Chondrocyte (in vitro differentiated cells): Measurements from ENCODE around the gene LRMDA. TPM values are rescaled to one million over a fixed set of nuclear protein-coding genes. Genes with fewer than 3 reads are reported as not detected.

Experiments
- DNase-seq: peaks from one replicate; pipeline ENCODE4 v3.0.0; 2021; ENCODE audit warnings: mixed read lengths, low spot score
- H3K27ac Mint-ChIP-seq: one replicate; pipeline ENCODE4 v1.8.0; 2021; ENCODE audit warnings: mild to moderate bottlenecking, moderate library complexity, mixed read lengths; ENCODE audit not compliant: unreplicated experiment
- H3K27me3 Mint-ChIP-seq: 2 replicates; pipeline ENCODE4 v1.8.0; 2021; ENCODE audit warnings: low read depth, mixed read lengths
- H3K36me3 Mint-ChIP-seq: 2 replicates; pipeline ENCODE4 v1.8.0; 2021; ENCODE audit warnings: low read depth, mixed read lengths
- H3K4me1 Mint-ChIP-seq: 2 replicates; pipeline ENCODE4 v1.8.0; 2021; ENCODE audit warnings: low read depth, mild to moderate bottlenecking, mixed read lengths
- H3K4me3 Mint-ChIP-seq: one replicate; pipeline ENCODE4 v1.8.0; 2021; ENCODE audit warnings: mild to moderate bottlenecking, moderate library complexity, mixed read lengths; ENCODE audit not compliant: unreplicated experiment
- H3K9me3 Mint-ChIP-seq: 2 replicates; pipeline ENCODE4 v1.8.0; 2021; ENCODE audit warnings: low read depth, mixed read lengths
- total RNA-seq: library from RNA; stranded (reverse); gene quantifications from 3 replicates; pipeline ENCODE4 v1.2.1, GENCODE V29; 2021
- TF ChIP-seq, protein P1 (sequence below): fragments of 200-600 bp; sonication (generic); IDR thresholded peaks from 2 replicates; pipeline ENCODE4 v1.5.0; 2021; ENCODE audit warnings: antibody characterized with exemption, mild to moderate bottlenecking, moderate library complexity

The LRMDA gene
- total RNA-seq, 1 donor from 2014 or later: 2.8 TPM

DNA sequence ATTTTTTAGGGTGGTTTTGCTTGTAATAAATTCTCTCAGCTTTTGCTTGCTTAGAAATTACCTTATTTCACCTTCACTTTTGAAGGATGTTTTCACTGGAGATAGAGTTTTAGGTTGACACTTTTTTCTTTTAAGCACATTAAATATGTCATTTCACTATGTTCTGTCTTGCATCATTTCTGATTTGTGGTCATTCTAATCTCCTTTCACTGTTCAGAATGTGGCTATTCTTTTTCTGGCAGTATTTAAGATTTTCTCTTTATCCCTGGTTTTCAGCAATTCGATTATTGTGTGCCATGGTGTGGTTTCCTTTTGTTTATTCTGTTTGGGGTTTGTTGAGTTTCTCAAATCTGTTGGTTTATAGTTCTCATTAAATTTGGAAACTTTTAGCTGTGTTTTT is 1140.6 kb downstream of the LRMDA start:
- DNase-seq: no peak
- Mint-ChIP-seq H3K9me3 (peaks cover 16% of the 10 kb centered on the region), H3K27ac (no peak overlapping the region), H3K4me3 (no peak overlapping the region), H3K36me3 (peaks cover 9% of the 10 kb centered on the region), H3K4me1 (peaks cover 8% of the 10 kb centered on the region), H3K27me3 (no peaks in the 10 kb centered on the region)
- TF ChIP-seq, protein P1, sequence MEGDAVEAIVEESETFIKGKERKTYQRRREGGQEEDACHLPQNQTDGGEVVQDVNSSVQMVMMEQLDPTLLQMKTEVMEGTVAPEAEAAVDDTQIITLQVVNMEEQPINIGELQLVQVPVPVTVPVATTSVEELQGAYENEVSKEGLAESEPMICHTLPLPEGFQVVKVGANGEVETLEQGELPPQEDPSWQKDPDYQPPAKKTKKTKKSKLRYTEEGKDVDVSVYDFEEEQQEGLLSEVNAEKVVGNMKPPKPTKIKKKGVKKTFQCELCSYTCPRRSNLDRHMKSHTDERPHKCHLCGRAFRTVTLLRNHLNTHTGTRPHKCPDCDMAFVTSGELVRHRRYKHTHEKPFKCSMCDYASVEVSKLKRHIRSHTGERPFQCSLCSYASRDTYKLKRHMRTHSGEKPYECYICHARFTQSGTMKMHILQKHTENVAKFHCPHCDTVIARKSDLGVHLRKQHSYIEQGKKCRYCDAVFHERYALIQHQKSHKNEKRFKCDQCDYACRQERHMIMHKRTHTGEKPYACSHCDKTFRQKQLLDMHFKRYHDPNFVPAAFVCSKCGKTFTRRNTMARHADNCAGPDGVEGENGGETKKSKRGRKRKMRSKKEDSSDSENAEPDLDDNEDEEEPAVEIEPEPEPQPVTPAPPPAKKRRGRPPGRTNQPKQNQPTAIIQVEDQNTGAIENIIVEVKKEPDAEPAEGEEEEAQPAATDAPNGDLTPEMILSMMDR: no peak

DNA sequence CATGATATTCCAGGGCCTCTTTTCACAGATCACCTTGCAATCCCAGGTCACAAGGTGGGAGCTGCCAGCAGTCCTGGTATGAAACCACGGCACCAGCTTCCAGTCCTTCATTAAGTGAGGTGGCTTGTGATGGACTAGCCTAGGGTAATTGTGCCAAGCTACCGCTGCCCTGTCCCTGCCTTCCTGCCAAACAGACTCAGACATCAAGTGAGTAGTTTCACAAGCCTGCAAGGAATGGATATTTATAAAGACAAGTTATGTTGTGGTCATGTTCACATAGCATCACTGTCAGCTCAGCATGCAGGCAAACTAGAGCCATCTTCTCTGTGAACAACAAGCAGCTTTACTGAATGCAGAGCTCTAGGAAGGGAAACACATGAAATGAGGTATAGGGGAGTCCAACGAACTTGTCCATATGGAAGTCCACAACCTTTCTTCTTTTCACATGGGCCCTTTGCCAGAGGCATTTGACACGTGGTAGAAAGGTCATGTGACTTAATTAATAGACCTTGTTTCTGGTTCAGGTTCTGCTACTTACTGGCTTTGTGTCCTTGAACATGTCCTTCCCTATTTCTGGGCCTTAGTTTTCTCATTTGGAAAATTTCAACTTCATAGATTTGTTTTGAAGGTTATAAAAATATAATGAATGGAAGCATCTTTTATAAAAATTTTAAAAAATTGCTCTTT is 1145.0 kb downstream of the LRMDA start:
- TF ChIP-seq, protein P1: no peak
- Mint-ChIP-seq H3K36me3 (peaks cover 9% of the 10 kb centered on the region), H3K27ac (no peak overlapping the region)

DNA sequence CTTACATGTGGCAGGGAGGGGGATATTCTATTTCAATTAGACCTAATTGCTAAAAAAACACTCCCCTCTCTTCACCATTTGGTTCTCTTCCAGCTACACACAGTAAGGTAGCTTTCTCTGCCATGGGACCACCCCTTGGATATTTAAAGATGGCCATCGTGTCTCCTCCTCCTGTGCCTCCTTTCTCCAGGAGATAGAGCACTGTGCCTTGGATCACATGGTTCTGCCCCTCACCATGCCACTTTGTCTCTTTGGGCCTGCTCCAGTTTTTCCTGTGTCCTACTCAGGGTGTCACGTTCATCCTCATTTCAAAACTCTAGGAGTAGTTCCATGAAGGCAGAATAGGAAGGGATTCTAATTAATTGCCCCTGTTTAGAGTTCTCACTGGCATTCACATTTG is 1146.0 kb downstream of the LRMDA start:
- peaks cover 20% of the 10 kb centered on the region for H3K4me1 Mint-ChIP-seq
- peaks cover 19% of the 10 kb centered on the region for H3K9me3 Mint-ChIP-seq
- H3K27me3 Mint-ChIP-seq: no peaks in the 10 kb centered on the region
- H3K36me3 Mint-ChIP-seq: peaks cover 7% of the 10 kb centered on the region
- TF ChIP-seq, protein P1: no peak
- H3K4me3 Mint-ChIP-seq: no peak overlapping the region
- no peak overlapping the region for H3K27ac Mint-ChIP-seq
- DNase-seq: no peak

More for the DNA sequence above, 1145.0 kb downstream of the LRMDA start:
- Mint-ChIP-seq H3K27me3 (no peaks in the 10 kb centered on the region), H3K9me3 (peaks cover 20% of the 10 kb centered on the region), H3K4me3 (no peak overlapping the region), H3K4me1 (peaks cover 9% of the 10 kb centered on the region)
- no peak for DNase-seq

DNA sequence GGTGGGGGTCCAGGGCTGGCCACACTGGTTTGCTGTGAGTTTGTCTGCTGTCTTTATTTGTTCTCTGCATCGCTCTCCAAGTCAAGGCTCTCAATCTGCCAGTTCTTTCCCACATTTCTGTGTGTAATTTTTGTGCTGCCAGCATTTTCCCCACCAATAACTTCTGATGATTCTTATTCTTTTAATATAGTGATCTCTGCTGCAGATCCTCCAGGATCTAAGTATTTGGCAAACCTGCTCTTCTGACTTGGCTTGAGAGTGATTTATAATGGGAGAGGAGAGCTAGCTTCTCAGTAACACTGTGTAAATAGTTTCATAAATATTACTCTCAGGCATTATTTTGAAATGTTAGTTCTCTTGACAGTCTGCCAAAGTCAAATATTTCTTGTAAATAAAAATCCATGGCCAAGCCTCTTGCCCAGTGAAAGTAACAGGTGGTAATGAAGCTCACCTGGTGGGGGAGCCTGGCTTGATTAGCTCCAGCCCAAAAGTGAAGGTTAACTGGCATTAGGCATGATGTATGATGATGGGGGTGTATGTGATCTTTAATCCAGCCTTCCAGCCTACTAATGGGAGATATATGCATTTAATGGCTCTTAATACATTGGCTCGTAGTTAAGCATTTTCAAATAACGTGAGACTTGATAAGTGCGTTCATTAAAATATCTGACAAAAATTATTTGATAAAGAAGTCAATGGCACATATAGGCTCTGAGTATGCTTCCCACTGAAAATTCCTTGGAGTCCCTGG is 1150.3 kb downstream of the LRMDA start:
- Mint-ChIP-seq H3K27ac (no peak overlapping the region), H3K27me3 (no peaks in the 10 kb centered on the region), H3K36me3 (no peaks in the 10 kb centered on the region), H3K4me1 (peaks cover 37% of the 10 kb centered on the region), H3K9me3 (peaks cover 7% of the 10 kb centered on the region), H3K4me3 (no peak overlapping the region)
- no peak for DNase-seq
- TF ChIP-seq, protein P1: no peak

DNA sequence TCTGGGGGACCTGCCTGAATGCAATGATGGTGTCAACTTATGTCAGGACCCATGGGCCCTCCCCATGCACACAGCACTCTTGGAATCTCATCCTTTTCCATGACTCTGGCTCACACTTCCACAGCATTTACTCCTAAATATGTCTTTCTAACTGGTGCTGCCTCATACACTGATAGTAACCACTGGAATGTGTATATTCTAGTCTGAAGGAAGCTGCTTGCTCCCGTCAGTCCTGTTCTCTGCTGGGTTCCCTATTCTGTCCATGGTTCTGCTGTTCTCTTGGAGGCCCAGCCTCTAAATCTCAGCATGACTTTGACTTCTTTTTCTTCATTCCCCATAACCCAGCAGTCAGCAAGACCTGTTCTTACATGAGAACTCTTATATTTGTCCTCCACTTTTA is 1151.1 kb downstream of the LRMDA start:
- Mint-ChIP-seq H3K36me3 (no peaks in the 10 kb centered on the region), H3K9me3 (peaks cover 5% of the 10 kb centered on the region), H3K27me3 (no peaks in the 10 kb centered on the region), H3K4me1 (peaks cover 37% of the 10 kb centered on the region), H3K27ac (peak overlapping the region; percentile 46), H3K4me3 (no peak overlapping the region)
- DNase-seq: no peak
- TF ChIP-seq, protein P1: no peak
